GM12873 (cell line): ENCODE data around the gene KRTDAP.

Experiments used
- CTCF ChIP-seq: IDR thresholded peaks from 2 replicates; pipeline ENCODE4 v1.5.1; 2012; ENCODE audit warnings: low read depth, mild to moderate bottlenecking, moderate library complexity, low read length, control low read depth; ENCODE audit not compliant: insufficient read depth; ENCODE audit errors: missing control alignments

KRTDAP gene

GRCh38 chr19:35490364-35490763 lies at the start of gene KRTDAP:
Gene KRTDAP, minus strand, starts transcription at chr19:35490464. Its CDS starts 22 bp downstream, at chr19:35490442.
- TF ChIP-seq CTCF: no peak

GRCh38 chr19:35539850-35540249 lies 49.6 kb upstream of the KRTDAP start:
- TF ChIP-seq CTCF: no peak

GRCh38 chr19:35539314-35539713 lies 49.0 kb upstream of the KRTDAP start:
- TF ChIP-seq CTCF: no peak

- TF ChIP-seq CTCF: no peak
Measured at GRCh38 chr19:35534803-35535480, 44.7 kb upstream of the KRTDAP start.

GRCh38 chr19:35533822-35534392 lies 43.6 kb upstream of the KRTDAP start:
- peak; percentile 16 for TF ChIP-seq CTCF

GRCh38 chr19:35533201-35533821 lies 43.0 kb upstream of the KRTDAP start, which contains the start of gene GAPDHS:
Gene GAPDHS, plus strand, starts transcription at chr19:35533456. Its CDS starts 72 bp downstream, at chr19:35533528.
- no peak for TF ChIP-seq CTCF

GRCh38 chr19:35531291-35531690 lies 41.0 kb upstream of the KRTDAP start:
- TF ChIP-seq CTCF: no peak
